ENCODE results near the gene PTGR3. TPM values are rescaled to one million over a fixed set of nuclear protein-coding genes. Genes with fewer than 3 reads are reported as not detected.

PTGR3 gene
- total and polyA plus RNA-seq, 2 of the 8 experiments (the other 6 are each of a cell fraction or from before 2014, with no cell fraction given): 2.0 to 3.6 TPM

- Histone ChIP-seq H4K5ac (ENCODE audit: insufficient read length, low read depth, low read length) (no peak overlapping the region), H3K27me3 (replicated peaks in 1 of 4; ENCODE audit: control insufficient read depth in 3 of 4, extremely low read depth in 1 of 4, insufficient read depth in 3 of 4, low read length in 3 of 4) (no peaks in the 10 kb centered on the region), H3K56ac (replicated peaks; ENCODE audit: insufficient read length, low read depth, low read length) (no peak overlapping the region), H3K36me3 (ENCODE audit: control insufficient read depth in 2 of 4, insufficient read depth in 4 of 4, low read length in 3 of 4) (no peaks in the 10 kb centered on the region), H2BK15ac (ENCODE audit: low read length) (no peak overlapping the region), H3K18ac (ENCODE audit: extremely low read depth, low read length) (no peak overlapping the region), H2BK12ac (ENCODE audit: low read depth, low read length) (no peak overlapping the region), H3K4ac (replicated peaks; ENCODE audit: insufficient read length, low read depth, low read length) (no peak overlapping the region), H4K20me1 (replicated peaks in 1 of 2; ENCODE audit: control insufficient read depth in 1 of 2, insufficient read depth in 2 of 2, low read length in 2 of 2) (no peaks in the 10 kb centered on the region), H4K91ac (replicated peaks; ENCODE audit: insufficient read length, low read length) (no peak overlapping the region), H2AFZ (ENCODE audit: low read length) (peak overlapping the region; percentile 75), H3K9me3 (ENCODE audit: insufficient read depth in 2 of 2, low read depth in 1 of 2, low read length in 1 of 2) (no peaks in the 10 kb centered on the region), H3K23me2 (ENCODE audit: low read depth, low read length) (no peaks in the 10 kb centered on the region), H3K9ac (replicated peaks in 1 of 4; ENCODE audit: extremely low read depth in 1 of 4, low read depth in 3 of 4, low read length in 3 of 4) (no peak overlapping the region), H2BK20ac (ENCODE audit: low read length) (no peak overlapping the region), H3K4me1 (replicated peaks in 1 of 4; ENCODE audit: control insufficient read depth in 3 of 4, insufficient read depth in 4 of 4, low read length in 3 of 4) (no peaks in the 10 kb centered on the region; a peak in 1 of 7 replicates), H3K4me3 (ENCODE audit: extremely low read depth in 1 of 4, insufficient read depth in 2 of 4, low read depth in 3 of 4, low read length in 4 of 4) (no peak overlapping the region), H2AK5ac (ENCODE audit: low read depth, low read length) (no peak overlapping the region), H3K23ac (ENCODE audit: insufficient read length) (no peak overlapping the region), H2BK120ac (replicated peaks; ENCODE audit: low read depth, low read length) (no peak overlapping the region), H4K8ac (ENCODE audit: extremely low read depth, insufficient read depth, low read length) (peak overlapping the region; percentile 90; the same call in 1 of the 2 replicates), H3K79me2 (ENCODE audit: control insufficient read depth in 1 of 2, insufficient read depth in 2 of 2, low read length in 2 of 2) (no peaks in the 10 kb centered on the region), H3K27ac (ENCODE audit: low read depth, low read length) (no peak overlapping the region), H3K79me1 (ENCODE audit: low read depth, low read length) (no peaks in the 10 kb centered on the region), H3K4me2 (ENCODE audit: insufficient read depth in 1 of 2, low read depth in 2 of 2, low read length in 2 of 2) (no peak overlapping the region), H3K14ac (ENCODE audit: insufficient read length) (no peak overlapping the region), H2BK5ac (ENCODE audit: low read depth, low read length) (no peak overlapping the region)
- 90% methylated on average over 19 of the region's 19 CpGs; no CpG with 5 or more reads in 1 of the 2 experiments for WGBS, 2 experiments (ENCODE audit: extremely low coverage in 1 of 2, insufficient coverage in 1 of 2, insufficient read length in 1 of 2, insufficient replicate concordance in 2 of 2, low coverage in 1 of 2, low lambda C conversion rate in 2 of 2, missing lambda C conversion rate in 1 of 2)
- TF ChIP-seq RAD21 (IDR thresholded peaks at IDR 0.05 in 1 of 2, conservative IDR thresholded peaks at IDR 0.05 in 1 of 2; ENCODE audit: low read depth in 2 of 2, low read length in 2 of 2): peak; percentile 68 to 77
- 0 out of 2 replicates have a peak, but pooled peaks have one; percentile 13 for TF ChIP-seq TEAD4 (IDR thresholded peaks at IDR 0.05; ENCODE audit: low read depth, low read length)
- TF ChIP-seq KDM4A (IDR thresholded peaks at IDR 0.05; ENCODE audit: low read depth, low read length, severe bottlenecking): no peak
- peak; percentile 58 to 73 (median 67) for TF ChIP-seq CTCF (IDR thresholded peaks at IDR 0.05; ENCODE audit: control extremely low read depth in 1 of 3, insufficient read depth in 1 of 3, low read depth in 1 of 3, low read length in 3 of 3)
- CTCF ChIA-PET (ENCODE audit: partially characterized antibody): interaction anchor here (0.7 to 4.6 kb wide), 14 partner anchors 9 to 483 kb away, joined by 3 to 17 read pairs (median 4); no protein-coding TSS in a partner anchor
- no peak for FAIRE-seq
- POLR2A ChIA-PET (ENCODE audit: partially characterized antibody): no interaction called here
- peak; percentile 7 to 53 for DNase-seq (ENCODE audit: low read depth in 1 of 2, low spot score in 2 of 2)
Observed at GRCh38 chr18:75244351-75245313, 35.7 kb upstream of the PTGR3 start.

All from H1 (cell line).